Stomach (tissue), 8 donors: Measurements from ENCODE around the gene JAML. TPM values are rescaled to one million over a fixed set of nuclear protein-coding genes. Genes with fewer than 3 reads are reported as not detected.

Experiments
- polyA plus RNA-seq, 3 donors: library from polyadenylated mRNA; stranded (reverse); fragments of 200-250 nt; gene quantifications; one replicate each; pipeline ENCODE4 v1.2.3, GENCODE V29; 2013
- small RNA-seq, 4 donors: library from RNA; depleted of rRNA; stranded (forward); fragments of <200 nt; gene quantifications; one replicate each; pipeline ENCODE3, GENCODE V24; 2016
- total RNA-seq, 5 donors: library from RNA; depleted of rRNA; stranded (reverse); fragments of >200 nt; gene quantifications; one replicate each; pipeline versions ENCODE4 v1.1.0 to v1.2.3, GENCODE V29; 2014 to 2016
- donor health status: healthy with polysubstance abuse.
- donor health status: Bipolar disorder and iron deficiency.
- donor health status: healthy.

Gene JAML
- total and polyA plus RNA-seq, 8 donors = 3.7 to 35.0 (median 12.8) TPM

Small RNA genes lying within 50 kb of the gene (small RNA-seq; reads per million reads assigned to genes)
- gene HSPE1P18 = 0 reads per million in 4 donors

Other genes with a start within 250 kb of the JAML start
- gene IL10RA, start 238.6 kb downstream of the JAML start, total RNA-seq = 100 to 1,000 TPM in 1 of 5 donors, 10 to 100 TPM in 3, 1 to 10 TPM in 1; 5.4 to 190 (median 18.7) TPM
- gene IL10RA, start 238.6 kb downstream of the JAML start, polyA plus RNA-seq = 1 to 10 TPM; 2.1 to 4.2 (median 3.2) TPM
- gene TMPRSS4, start 147.9 kb downstream of the JAML start, total RNA-seq = 100 to 1,000 TPM in 1 of 5 donors, 10 to 100 TPM in 2, 1 to 10 TPM in 2; 4.7 to 498 (median 28.1) TPM
- 10 to 100 TPM in 1 of 3 donors, 1 to 10 TPM in 2; 7.0 to 84.7 (median 8.1) TPM for gene TMPRSS4, start 147.9 kb downstream of the JAML start, polyA plus RNA-seq
- gene SMIM35, start 138.0 kb downstream of the JAML start, total RNA-seq = not detected
- gene SMIM35, start 138.0 kb downstream of the JAML start, polyA plus RNA-seq = under 1 TPM in 1 of 3 donors, not detected in 2; 0.03 TPM
- gene SCN4B, start 72.2 kb downstream of the JAML start, total RNA-seq = 1 to 10 TPM in 2 of 5 donors, not detected in 3; 2.2 to 3.6 TPM
- gene SCN4B, start 72.2 kb downstream of the JAML start, polyA plus RNA-seq = 1 to 10 TPM in 2 of 3 donors, under 1 TPM in 1; 0.75 to 1.6 (median 1.2) TPM
- under 1 TPM in 2 of 5 donors, not detected in 3; 0.29 to 0.92 TPM for gene SCN2B, start 48.4 kb downstream of the JAML start, total RNA-seq
- gene SCN2B, start 48.4 kb downstream of the JAML start, polyA plus RNA-seq = under 1 TPM; 0.12 to 0.46 (median 0.23) TPM
- gene MPZL3, start 27.4 kb upstream of the JAML start, total RNA-seq = 10 to 100 TPM in 1 of 5 donors, 1 to 10 TPM in 3, under 1 TPM in 1; 0.45 to 20.0 (median 6.7) TPM
- gene MPZL3, start 27.4 kb upstream of the JAML start, polyA plus RNA-seq = 1 to 10 TPM; 2.1 to 7.2 (median 3.4) TPM
- gene MPZL2, start 39.3 kb upstream of the JAML start, total RNA-seq = 10 to 100 TPM in 4 of 5 donors, under 1 TPM in 1; 0.58 to 97.2 (median 56.7) TPM
- gene MPZL2, start 39.3 kb upstream of the JAML start, polyA plus RNA-seq = 10 to 100 TPM; 12.2 to 79.1 (median 35.4) TPM
- 10 to 100 TPM in 1 of 5 donors, 1 to 10 TPM in 2, not detected in 2; 2.4 to 15.8 (median 7.1) TPM for gene CD3E, start 79.7 kb upstream of the JAML start, total RNA-seq
- 1 to 10 TPM; 2.3 to 6.7 (median 4.5) TPM for gene CD3E, start 79.7 kb upstream of the JAML start, polyA plus RNA-seq
- 10 to 100 TPM in 2 of 5 donors, 1 to 10 TPM in 1, not detected in 2; 4.6 to 24.0 (median 16.1) TPM for gene CD3D, start 117.7 kb upstream of the JAML start, total RNA-seq
- 1 to 10 TPM; 2.2 to 9.2 (median 4.7) TPM for gene CD3D, start 117.7 kb upstream of the JAML start, polyA plus RNA-seq
- 1 to 10 TPM in 3 of 5 donors, not detected in 2; 1.2 to 9.5 (median 4.2) TPM for gene CD3G, start 119.3 kb upstream of the JAML start, total RNA-seq
- under 1 TPM in 2 of 3 donors, not detected in 1; 0.18 to 0.76 TPM for gene CD3G, start 119.3 kb upstream of the JAML start, polyA plus RNA-seq
- gene UBE4A, start 134.6 kb upstream of the JAML start, total RNA-seq = 10 to 100 TPM; 17.1 to 68.8 (median 50.7) TPM
- 10 to 100 TPM in 1 of 3 donors, 1 to 10 TPM in 2; 3.5 to 11.8 (median 4.0) TPM for gene UBE4A, start 134.6 kb upstream of the JAML start, polyA plus RNA-seq
- 100 to 1,000 TPM in 4 of 5 donors, 10 to 100 TPM in 1; 98.5 to 152 (median 113) TPM for gene ATP5MG, start 176.6 kb upstream of the JAML start, total RNA-seq
- gene ATP5MG, start 176.6 kb upstream of the JAML start, polyA plus RNA-seq = 100 to 1,000 TPM; 233 to 312 (median 288) TPM
- 10 to 100 TPM; 22.0 to 98.2 (median 79.8) TPM for gene KMT2A, start 211.5 kb upstream of the JAML start, total RNA-seq
- gene KMT2A, start 211.5 kb upstream of the JAML start, polyA plus RNA-seq = 1 to 10 TPM; 4.5 to 6.4 (median 5.3) TPM